HEK293 (cell line): Measurements from ENCODE around the gene HERC2.
A peak's percentile ranks its signal among the peaks of the same experiment; 100 is the strongest.
"Not testable (repeated sequence)": the region's sequence is repeated elsewhere in the genome, so short reads cannot be mapped to it uniquely, and the experiment has no call there.

Source experiments
- CTCF ChIA-PET: fragments of 350-600 bp; formaldehyde crosslinking; extraction: SDS; loops from one replicate; lab custom pipeline; 2021; ENCODE audit warnings: antibody characterized with exemption; lab: Yijun Ruan, JAX
- POLR2A ChIA-PET: fragments of 300-600 bp; formaldehyde crosslinking; extraction: SDS; loops from one replicate; lab custom pipeline; 2020; ENCODE audit warnings: antibody characterized with exemption, inconsistent platforms; lab: Yijun Ruan, JAX
- H3K27ac ChIP-seq: fragments of 200-500 bp; sonication (Bioruptor generic); 2 replicates; pipeline ENCODE4 v1.5.1; 2014; ENCODE audit warnings: low read depth, low read length, control low read depth, inconsistent platforms; ENCODE audit errors: extremely low read depth
- H3K36me3 ChIP-seq, 2 experiments: fragments of 200-500 bp in 1 of 2; sonication (Bioruptor generic) in 1 of 2; 1 replicate in 1 of 2; 2 replicates in 1 of 2; pipeline ENCODE4 v1.5.1; 2014 to 2017; ENCODE audit warnings: inconsistent platforms in 2 of 2, low read length in 2 of 2; ENCODE audit not compliant: control insufficient read depth in 2 of 2, insufficient read depth in 1 of 2
- H3K4me1 ChIP-seq: fragments of 200-500 bp; sonication (Bioruptor generic); 2 replicates; pipeline ENCODE4 v1.5.1; 2014; ENCODE audit warnings: mild to moderate bottlenecking, low read length, inconsistent platforms; ENCODE audit not compliant: control insufficient read depth, insufficient read depth
- H3K4me3 ChIP-seq: 2 replicates; pipeline ENCODE4 v1.5.1; 2011; ENCODE audit warnings: low read depth, mild to moderate bottlenecking, control low read depth, low read length, moderate library complexity
- H3K9me3 ChIP-seq: fragments of 200-500 bp; sonication (Bioruptor generic); 2 replicates; pipeline ENCODE4 v1.5.1; 2014; ENCODE audit warnings: low read depth, low read length, inconsistent platforms; ENCODE audit not compliant: control insufficient read depth, insufficient read depth
- PRDM1 ChIP-seq: fragments of 450-650 bp; formaldehyde crosslinking; IDR thresholded peaks from 2 replicates; pipeline ENCODE4; 2016; ENCODE audit warnings: missing biosample characterization, missing genetic modification characterization
- ZBTB21 ChIP-seq: fragments of 450-650 bp; formaldehyde crosslinking; IDR thresholded peaks from 2 replicates; pipeline ENCODE4 v1.5.1; 2017; ENCODE audit warnings: missing biosample characterization, missing genetic modification characterization

The HERC2 gene

GRCh38 chr15:28308718-28309117 lies 13.3 kb downstream of the HERC2 start:
- H3K27ac ChIP-seq, H3K9me3 ChIP-seq, CTCF ChIA-PET, H3K4me1 ChIP-seq, H3K4me3 ChIP-seq, POLR2A ChIA-PET: not testable (repeated sequence)
- peaks cover 0 to 11% of the 10 kb centered on the region in 2 experiments; a peak in 1 of 3 replicates for H3K36me3 ChIP-seq

GRCh38 chr15:28305700-28306099 lies 16.3 kb downstream of the HERC2 start:
- H3K36me3 ChIP-seq, CTCF ChIA-PET, POLR2A ChIA-PET, H3K9me3 ChIP-seq, H3K27ac ChIP-seq, H3K4me3 ChIP-seq, H3K4me1 ChIP-seq: not testable (repeated sequence)

- H3K9me3 ChIP-seq, H3K4me1 ChIP-seq, POLR2A ChIA-PET, H3K27ac ChIP-seq, H3K4me3 ChIP-seq, H3K36me3 ChIP-seq, CTCF ChIA-PET: not testable (repeated sequence)
These were observed 24.5 kb downstream of the HERC2 start for GRCh38 chr15:28297434-28297833.

- H3K36me3 ChIP-seq, POLR2A ChIA-PET: not testable (repeated sequence)
These were observed 25.2 kb downstream of the HERC2 start for GRCh38 chr15:28296814-28297213.

GRCh38 chr15:28295009-28295563 lies 26.9 kb downstream of the HERC2 start:
- CTCF ChIA-PET, H3K9me3 ChIP-seq, H3K27ac ChIP-seq, H3K4me3 ChIP-seq, POLR2A ChIA-PET, H3K4me1 ChIP-seq: not testable (repeated sequence)
- peaks cover 0 to 13% of the 10 kb centered on the region in 2 experiments; a peak in 2 of 3 replicates for H3K36me3 ChIP-seq

More at GRCh38 chr15:28296814-28297213, 25.2 kb downstream of the HERC2 start:
- CTCF ChIA-PET, H3K27ac ChIP-seq, H3K4me3 ChIP-seq, H3K4me1 ChIP-seq, H3K9me3 ChIP-seq: not testable (repeated sequence)

- CTCF ChIA-PET, H3K4me1 ChIP-seq, POLR2A ChIA-PET, H3K4me3 ChIP-seq, H3K9me3 ChIP-seq, H3K27ac ChIP-seq: not testable (repeated sequence)
- peaks cover 0 to 18% of the 10 kb centered on the region in 2 experiments; a peak in 2 of 3 replicates for H3K36me3 ChIP-seq
These were observed 27.4 kb downstream of the HERC2 start for GRCh38 chr15:28294560-28294959.

- CTCF ChIA-PET, result no interaction called here
- TF ChIP-seq PRDM1 (tag by site-specific recombination) (peak; percentile 43; the same call in 1 of the 2 replicates), ZBTB21 (tag by site-specific recombination) (no peak)
- TF ChIP-seq, all 188 proteins: peak for 1
These were observed 32.1 kb downstream of the HERC2 start for GRCh38 chr15:28289694-28290463.

GRCh38 chr15:28288830-28289693 lies 32.9 kb downstream of the HERC2 start:
- peaks cover 0 to 23% of the 10 kb centered on the region in 2 experiments; a peak in 2 of 3 replicates for H3K36me3 ChIP-seq
- POLR2A ChIA-PET, H3K27ac ChIP-seq, H3K4me1 ChIP-seq, CTCF ChIA-PET, H3K4me3 ChIP-seq, H3K9me3 ChIP-seq: not testable (repeated sequence)

More at GRCh38 chr15:28289694-28290463, 32.1 kb downstream of the HERC2 start:
- H3K4me1 ChIP-seq, result no peaks in the 10 kb centered on the region
- POLR2A ChIA-PET, result no interaction called here
- no peak overlapping the region for H3K27ac ChIP-seq
- no peaks in the 10 kb centered on the region for H3K9me3 ChIP-seq
- H3K36me3 ChIP-seq, result peaks cover 0 to 23% of the 10 kb centered on the region in 2 experiments; a peak in 2 of 3 replicates
- no peak overlapping the region for H3K4me3 ChIP-seq

- H3K36me3 ChIP-seq, result peaks cover 0 to 21% of the 10 kb centered on the region in 2 experiments; a peak in 1 of 3 replicates
- H3K9me3 ChIP-seq, CTCF ChIA-PET: not testable (repeated sequence)
These were observed 35.3 kb downstream of the HERC2 start for GRCh38 chr15:28286659-28287058.

More at GRCh38 chr15:28286659-28287058, 35.3 kb downstream of the HERC2 start:
- H3K4me3 ChIP-seq, POLR2A ChIA-PET, H3K27ac ChIP-seq, H3K4me1 ChIP-seq: not testable (repeated sequence)
